Thoracic aorta (tissue), 2 donors: ENCODE measurements around the gene EHMT1. TPM values are rescaled to one million over a fixed set of nuclear protein-coding genes. Genes with fewer than 3 reads are reported as not detected.

ENCODE experiments used
- ATAC-seq: fragments of 150-250 bp; one replicate; pipeline ENCODE4 v1.8.0; 2017; ENCODE audit warnings: low read depth; ENCODE audit not compliant: insufficient number of reproducible peaks, low FRiP score
- DNase-seq: peaks from one replicate; pipeline ENCODE4 v3.0.0-alpha.2; 2020; ENCODE audit warnings: low spot score
- H3K27ac ChIP-seq, 2 donors: fragments of 200-600 bp; sonication (generic); 1 replicate in 1 of 2; 2 replicates in 1 of 2; pipeline ENCODE4 v1.5.1; 2016; ENCODE audit warnings: mild to moderate bottlenecking in 2 of 2, moderate library complexity in 2 of 2
- H3K27me3 ChIP-seq: fragments of 200-600 bp; sonication (generic); replicated peaks from 2 replicates; pipeline ENCODE4 v1.6.0; 2016; ENCODE audit warnings: mild to moderate bottlenecking; ENCODE audit not compliant: insufficient read depth
- H3K36me3 ChIP-seq: fragments of 200-600 bp; sonication (generic); one replicate; pipeline ENCODE4 v1.5.1; 2016
- H3K4me1 ChIP-seq, 2 donors: fragments of 200-600 bp; sonication (generic); 1 replicate in 1 of 2; 2 replicates in 1 of 2; pipeline versions ENCODE4 v1.5.1 to v1.6.0; 2016; ENCODE audit warnings: low read depth in 2 of 2, mild to moderate bottlenecking in 1 of 2; ENCODE audit not compliant: control insufficient read depth in 1 of 2
- H3K4me3 ChIP-seq: fragments of 200-600 bp; sonication (generic); 2 replicates; pipeline ENCODE4 v1.5.1; 2016; ENCODE audit warnings: mild to moderate bottlenecking
- H3K9me3 ChIP-seq: fragments of 200-600 bp; sonication (generic); 2 replicates; pipeline ENCODE4 v1.5.1; 2016
- total RNA-seq, 2 donors: library from RNA; depleted of rRNA; stranded (reverse); fragments of >200 nt; gene quantifications; one replicate each; pipeline versions ENCODE4 v1.1.0 to v1.2.3, GENCODE V29; 2016
- TF ChIP-seq, protein P1 (sequence below): fragments of 200-600 bp; sonication (generic); IDR thresholded peaks from one replicate; pipeline ENCODE4 v1.5.1; 2019; ENCODE audit warnings: antibody characterized with exemption

The EHMT1 gene
- total RNA-seq, 2 donors from 2014 or later = 67.6 to 150 TPM

DNA sequence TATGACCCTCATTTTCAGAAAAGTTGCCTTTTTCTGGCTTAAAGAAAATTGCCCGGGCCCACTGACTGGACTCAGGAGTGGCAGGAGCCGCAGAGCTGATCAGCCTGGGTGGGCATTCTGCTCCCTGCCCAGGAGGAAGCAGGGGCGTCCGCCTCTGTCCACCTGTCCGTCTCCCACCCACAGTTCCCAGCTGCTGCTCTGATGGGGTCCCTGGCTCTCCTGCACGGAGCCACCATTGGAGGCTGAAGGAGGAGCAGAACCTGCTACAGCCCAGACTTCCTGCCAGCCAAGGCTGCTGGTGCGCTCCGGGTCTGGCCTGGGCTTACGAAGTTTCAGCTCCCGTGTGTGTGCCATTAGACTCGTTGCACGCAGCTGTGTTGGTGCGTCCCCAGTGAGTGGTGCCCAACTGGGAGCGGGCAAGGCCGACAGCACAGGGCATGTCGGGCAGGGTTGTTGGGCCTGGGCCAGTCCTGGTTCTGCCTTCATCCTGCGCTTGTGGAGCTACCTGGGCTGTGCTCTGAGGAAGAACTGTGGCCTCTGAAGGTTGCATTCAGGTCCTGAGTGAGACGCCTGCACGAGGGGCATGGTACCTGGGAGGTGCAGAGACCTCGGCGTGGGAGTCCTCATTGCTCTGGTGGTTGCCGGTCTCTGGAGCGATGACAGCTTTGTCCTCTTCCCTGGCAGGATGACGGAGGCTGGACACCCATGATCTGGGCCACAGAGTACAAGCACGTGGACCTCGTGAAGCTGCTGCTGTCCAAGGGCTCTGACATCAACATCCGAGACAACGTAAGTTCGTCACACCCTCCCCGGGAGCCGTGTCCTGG is 181.6 kb downstream of the EHMT1 start:
- Histone ChIP-seq H3K9me3 (no peaks in the 10 kb centered on the region), H3K27ac (no peak overlapping the region), H3K27me3 (no peaks in the 10 kb centered on the region), H3K4me1 (no peaks in the 10 kb centered on the region), H3K4me3 (no peak overlapping the region), H3K36me3 (peaks cover 39% of the 10 kb centered on the region)
- ATAC-seq = no peak
- TF ChIP-seq, protein P1, sequence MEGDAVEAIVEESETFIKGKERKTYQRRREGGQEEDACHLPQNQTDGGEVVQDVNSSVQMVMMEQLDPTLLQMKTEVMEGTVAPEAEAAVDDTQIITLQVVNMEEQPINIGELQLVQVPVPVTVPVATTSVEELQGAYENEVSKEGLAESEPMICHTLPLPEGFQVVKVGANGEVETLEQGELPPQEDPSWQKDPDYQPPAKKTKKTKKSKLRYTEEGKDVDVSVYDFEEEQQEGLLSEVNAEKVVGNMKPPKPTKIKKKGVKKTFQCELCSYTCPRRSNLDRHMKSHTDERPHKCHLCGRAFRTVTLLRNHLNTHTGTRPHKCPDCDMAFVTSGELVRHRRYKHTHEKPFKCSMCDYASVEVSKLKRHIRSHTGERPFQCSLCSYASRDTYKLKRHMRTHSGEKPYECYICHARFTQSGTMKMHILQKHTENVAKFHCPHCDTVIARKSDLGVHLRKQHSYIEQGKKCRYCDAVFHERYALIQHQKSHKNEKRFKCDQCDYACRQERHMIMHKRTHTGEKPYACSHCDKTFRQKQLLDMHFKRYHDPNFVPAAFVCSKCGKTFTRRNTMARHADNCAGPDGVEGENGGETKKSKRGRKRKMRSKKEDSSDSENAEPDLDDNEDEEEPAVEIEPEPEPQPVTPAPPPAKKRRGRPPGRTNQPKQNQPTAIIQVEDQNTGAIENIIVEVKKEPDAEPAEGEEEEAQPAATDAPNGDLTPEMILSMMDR = no peak
- DNase-seq = no peak

DNA sequence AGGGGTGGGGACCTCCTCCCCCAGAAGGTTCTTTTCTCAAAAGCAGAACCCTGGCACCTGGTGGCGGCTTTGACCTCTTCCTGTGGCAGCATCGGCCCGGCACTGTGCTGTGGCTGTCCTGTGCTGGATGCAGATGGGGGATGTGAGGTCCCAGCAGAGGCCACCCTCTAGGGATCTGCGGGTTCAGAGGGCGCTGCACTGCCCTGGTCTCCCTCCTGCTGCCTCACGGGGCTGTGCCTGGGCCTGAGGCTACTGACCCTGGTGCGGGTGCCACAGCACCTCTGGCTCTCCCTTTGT is 182.2 kb downstream of the EHMT1 start:
- H3K9me3 ChIP-seq = no peaks in the 10 kb centered on the region
- H3K27me3 ChIP-seq = no peaks in the 10 kb centered on the region
- TF ChIP-seq, protein P1 = no peak
- no peak overlapping the region for H3K27ac ChIP-seq
- H3K36me3 ChIP-seq = peaks cover 36% of the 10 kb centered on the region
- H3K4me3 ChIP-seq = no peak overlapping the region
- DNase-seq (no peak), ATAC-seq (no peak)
- no peaks in the 10 kb centered on the region for H3K4me1 ChIP-seq

DNA sequence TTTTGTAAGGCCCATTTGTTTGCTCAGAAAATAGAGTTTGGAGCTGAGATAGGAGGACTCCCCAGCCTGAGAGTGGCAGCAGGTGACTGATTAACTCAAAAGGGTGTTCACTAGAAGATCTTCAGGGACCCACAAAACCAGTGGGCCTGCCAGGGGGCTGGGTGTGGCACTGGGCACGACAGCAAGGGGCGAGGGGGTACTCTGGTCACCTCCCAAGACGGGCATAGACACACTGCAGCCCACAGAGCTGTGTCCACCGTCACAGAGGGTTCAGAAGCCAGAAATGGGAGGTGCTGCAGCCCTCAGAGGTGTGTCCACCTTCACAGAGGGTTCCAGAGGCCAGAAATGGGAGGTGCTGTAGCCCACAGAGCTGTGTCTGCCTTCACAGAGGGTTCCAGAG is 183.2 kb downstream of the EHMT1 start:
- peaks cover 36% of the 10 kb centered on the region for H3K36me3 ChIP-seq
- H3K4me3 ChIP-seq = no peak overlapping the region
- no peaks in the 10 kb centered on the region for H3K27me3 ChIP-seq
- H3K9me3 ChIP-seq = no peaks in the 10 kb centered on the region
- DNase-seq = no peak
- no peak for ATAC-seq
- TF ChIP-seq, protein P1 = no peak
- H3K27ac ChIP-seq = no peak overlapping the region
- no peaks in the 10 kb centered on the region for H3K4me1 ChIP-seq

DNA sequence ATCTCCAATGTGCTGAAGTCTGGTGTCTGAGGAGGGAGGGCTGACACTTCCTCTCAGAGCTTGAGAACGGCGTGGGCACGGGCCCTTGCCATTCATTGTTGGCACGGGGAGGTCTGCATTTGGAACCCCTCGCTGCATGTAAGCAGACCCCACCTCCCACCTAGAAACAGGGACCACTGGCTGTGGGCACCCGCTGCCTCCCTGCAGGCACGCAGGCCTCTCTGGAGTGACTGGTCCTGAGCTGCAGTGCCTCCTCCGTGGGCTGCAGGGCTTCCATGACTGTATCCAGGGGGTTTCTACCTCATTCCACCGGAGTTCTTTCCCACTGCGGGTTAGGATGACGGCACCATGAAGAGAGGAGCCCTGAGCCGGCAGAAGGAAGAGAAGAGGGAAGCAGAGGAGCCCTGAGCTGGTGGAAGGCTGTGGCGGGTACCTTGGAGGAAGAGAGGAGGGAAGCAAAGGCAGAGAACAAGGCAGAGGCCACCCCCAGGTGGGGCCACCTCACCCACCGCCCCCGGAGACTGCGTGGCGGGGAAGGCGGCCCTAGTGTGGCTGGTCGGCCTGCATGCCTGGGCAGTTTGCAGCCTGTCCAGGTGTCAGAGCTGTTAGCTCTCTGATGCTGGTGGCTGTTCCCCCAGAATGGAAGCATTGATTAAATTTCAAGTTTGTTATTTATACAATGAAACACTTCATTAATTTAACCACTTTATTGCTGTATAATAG is 183.9 kb downstream of the EHMT1 start:
- TF ChIP-seq, protein P1 = no peak
- Histone ChIP-seq H3K27ac (no peak overlapping the region), H3K9me3 (no peaks in the 10 kb centered on the region), H3K4me1 (no peaks in the 10 kb centered on the region), H3K27me3 (no peaks in the 10 kb centered on the region), H3K36me3 (peaks cover 36% of the 10 kb centered on the region), H3K4me3 (no peak overlapping the region)
- DNase-seq (no peak), ATAC-seq (no peak)

DNA sequence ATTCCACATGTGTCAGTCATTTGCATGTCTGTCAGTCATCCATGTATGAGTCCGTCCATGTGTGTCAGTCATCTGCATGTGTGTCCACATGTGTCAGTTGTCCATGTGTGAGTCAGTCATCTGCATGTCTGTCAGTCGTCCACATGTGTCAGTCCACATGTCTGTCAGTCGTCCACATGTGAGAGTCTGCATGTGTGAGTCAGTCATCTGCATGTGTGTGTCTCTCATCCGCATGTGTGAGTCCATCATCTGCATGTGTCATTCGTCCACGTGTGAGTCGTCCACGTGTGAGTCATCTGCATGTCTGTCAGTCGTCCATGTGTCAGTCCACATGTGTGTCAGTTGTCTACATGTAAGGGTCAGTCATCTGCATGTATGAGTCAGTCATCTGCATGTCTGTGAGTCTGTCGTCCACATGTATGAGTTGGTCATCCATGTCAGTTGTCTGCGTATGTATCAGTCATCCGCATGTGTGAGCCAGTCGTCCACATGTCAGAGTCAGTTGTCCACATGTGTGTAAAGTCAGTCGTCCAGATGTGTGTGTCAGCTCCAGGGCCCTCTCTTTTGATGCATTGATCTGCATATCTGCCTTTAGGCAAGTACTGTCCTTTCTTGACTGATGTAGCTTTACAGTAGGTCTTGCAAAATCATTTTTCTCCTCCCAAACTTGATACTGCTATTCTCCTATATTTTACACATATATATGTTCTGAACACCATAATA is 186.3 kb downstream of the EHMT1 start:
- no peak overlapping the region for H3K4me3 ChIP-seq
- no peaks in the 10 kb centered on the region for H3K4me1 ChIP-seq
- TF ChIP-seq, protein P1 = no peak
- no peaks in the 10 kb centered on the region for H3K27me3 ChIP-seq
- H3K36me3 ChIP-seq = peaks cover 36% of the 10 kb centered on the region
- no peaks in the 10 kb centered on the region for H3K9me3 ChIP-seq
- DNase-seq (no peak), ATAC-seq (no peak)
- no peak overlapping the region for H3K27ac ChIP-seq
